ENCODE data around the gene ADGRG3. TPM values are rescaled to one million over a fixed set of nuclear protein-coding genes. Genes with fewer than 3 reads are reported as not detected.

ADGRG3 gene
- total RNA-seq, 1 donor from 2014 or later: 7.7 TPM

DNA sequence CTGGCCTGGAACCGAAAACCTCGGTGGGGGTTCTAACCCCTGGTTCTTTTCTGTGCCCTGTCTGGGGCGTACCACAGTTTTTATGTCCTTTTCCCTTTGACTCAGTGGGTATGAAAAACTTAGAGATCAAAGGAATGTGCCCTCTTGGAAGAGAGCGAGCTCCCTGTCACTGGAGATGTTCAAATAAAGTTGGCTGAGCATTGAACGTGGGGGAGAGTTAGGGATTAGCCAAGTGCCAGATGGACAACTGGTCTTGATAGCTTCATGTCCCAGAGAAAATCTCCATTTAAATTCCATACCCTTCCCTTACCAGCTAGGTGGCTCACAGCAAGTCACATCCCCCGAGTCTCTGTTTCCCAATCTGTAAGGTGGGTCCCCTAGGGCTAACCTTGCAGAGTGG is 30.1 kb upstream of the ADGRG3 start:
- ATAC-seq: no peak
- Histone ChIP-seq H3K27ac (peak overlapping the region; percentile 76), H3K4me3 (no peak overlapping the region), H3K27me3 (ENCODE audit: low read depth) (peaks cover 8% of the 10 kb centered on the region), H3K9me3 (no peaks in the 10 kb centered on the region), H3K36me3 (no peaks in the 10 kb centered on the region), H3K4me1 (peaks cover 43% of the 10 kb centered on the region)
- TF ChIP-seq, protein P1, sequence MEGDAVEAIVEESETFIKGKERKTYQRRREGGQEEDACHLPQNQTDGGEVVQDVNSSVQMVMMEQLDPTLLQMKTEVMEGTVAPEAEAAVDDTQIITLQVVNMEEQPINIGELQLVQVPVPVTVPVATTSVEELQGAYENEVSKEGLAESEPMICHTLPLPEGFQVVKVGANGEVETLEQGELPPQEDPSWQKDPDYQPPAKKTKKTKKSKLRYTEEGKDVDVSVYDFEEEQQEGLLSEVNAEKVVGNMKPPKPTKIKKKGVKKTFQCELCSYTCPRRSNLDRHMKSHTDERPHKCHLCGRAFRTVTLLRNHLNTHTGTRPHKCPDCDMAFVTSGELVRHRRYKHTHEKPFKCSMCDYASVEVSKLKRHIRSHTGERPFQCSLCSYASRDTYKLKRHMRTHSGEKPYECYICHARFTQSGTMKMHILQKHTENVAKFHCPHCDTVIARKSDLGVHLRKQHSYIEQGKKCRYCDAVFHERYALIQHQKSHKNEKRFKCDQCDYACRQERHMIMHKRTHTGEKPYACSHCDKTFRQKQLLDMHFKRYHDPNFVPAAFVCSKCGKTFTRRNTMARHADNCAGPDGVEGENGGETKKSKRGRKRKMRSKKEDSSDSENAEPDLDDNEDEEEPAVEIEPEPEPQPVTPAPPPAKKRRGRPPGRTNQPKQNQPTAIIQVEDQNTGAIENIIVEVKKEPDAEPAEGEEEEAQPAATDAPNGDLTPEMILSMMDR (IDR thresholded peaks at IDR 0.05): no peak
- intact Hi-C loops (cut with DNase I): no loop called here
- DNase-seq: no peak

- intact Hi-C loops (cut with DNase I): no loop called here
- DNase-seq (no peak), ATAC-seq (no peak)
- peak overlapping the region; percentile 76 for H3K27ac ChIP-seq
- peaks cover 47% of the 10 kb centered on the region for H3K4me1 ChIP-seq
- H3K9me3 ChIP-seq: no peaks in the 10 kb centered on the region
- H3K36me3 ChIP-seq: no peaks in the 10 kb centered on the region
- TF ChIP-seq, protein P1 (IDR thresholded peaks at IDR 0.05): no peak
- no peak overlapping the region for H3K4me3 ChIP-seq
- H3K27me3 ChIP-seq (ENCODE audit: low read depth): peaks cover 8% of the 10 kb centered on the region
Observed at GRCh38 chr16:57638381-57638780, 29.7 kb upstream of the ADGRG3 start.

GRCh38 chr16:57639172-57639887 is 28.8 kb upstream of the ADGRG3 start:
- peaks cover 8% of the 10 kb centered on the region for H3K27me3 ChIP-seq (ENCODE audit: low read depth)
- TF ChIP-seq, protein P1 (IDR thresholded peaks at IDR 0.05): no peak
- peak overlapping the region; percentile 20 for H3K27ac ChIP-seq
- H3K9me3 ChIP-seq: no peaks in the 10 kb centered on the region
- intact Hi-C loops (cut with DNase I): no loop called here
- DNase-seq (peak; percentile 56), ATAC-seq (no peak)
- no peaks in the 10 kb centered on the region for H3K36me3 ChIP-seq
- H3K4me3 ChIP-seq: no peak overlapping the region
- peaks cover 52% of the 10 kb centered on the region for H3K4me1 ChIP-seq

GRCh38 chr16:57640185-57640584 is 27.9 kb upstream of the ADGRG3 start:
- DNase-seq (no peak), ATAC-seq (no peak)
- no peak overlapping the region for H3K27ac ChIP-seq
- H3K4me3 ChIP-seq: no peak overlapping the region
- no peaks in the 10 kb centered on the region for H3K36me3 ChIP-seq
- H3K9me3 ChIP-seq: no peaks in the 10 kb centered on the region
- intact Hi-C loops (cut with DNase I): loop anchor here (10.0 kb wide), 1 partner anchor 45 kb away; no protein-coding TSS in a partner anchor
- H3K27me3 ChIP-seq (ENCODE audit: low read depth): peaks cover 8% of the 10 kb centered on the region
- peaks cover 49% of the 10 kb centered on the region for H3K4me1 ChIP-seq
- TF ChIP-seq, protein P1 (IDR thresholded peaks at IDR 0.05): no peak

GRCh38 chr16:57640612-57641011 is 27.5 kb upstream of the ADGRG3 start:
- H3K27me3 ChIP-seq (ENCODE audit: low read depth): peaks cover 8% of the 10 kb centered on the region
- no peak overlapping the region for H3K27ac ChIP-seq
- no peaks in the 10 kb centered on the region for H3K9me3 ChIP-seq
- no peaks in the 10 kb centered on the region for H3K36me3 ChIP-seq
- no peak for DNase-seq
- H3K4me1 ChIP-seq: peaks cover 49% of the 10 kb centered on the region
- H3K4me3 ChIP-seq: no peak overlapping the region
- intact Hi-C loops (cut with DNase I): loop anchor here (10.0 kb wide), 1 partner anchor 46 kb away; no protein-coding TSS in a partner anchor
- TF ChIP-seq, protein P1 (IDR thresholded peaks at IDR 0.05): no peak
- peak; percentile 20 to 27 for ATAC-seq
